Measurements from ENCODE around the gene AP2A2. TPM values are rescaled to one million over a fixed set of nuclear protein-coding genes. Genes with fewer than 3 reads are reported as not detected.
"Not testable (repeated sequence)": the region's sequence is repeated elsewhere in the genome, so short reads cannot be mapped to it uniquely, and the experiment has no call there.

Gene AP2A2
- total and polyA plus RNA-seq, 10 donors, result 32.7 to 321 (median 153) TPM

DNA sequence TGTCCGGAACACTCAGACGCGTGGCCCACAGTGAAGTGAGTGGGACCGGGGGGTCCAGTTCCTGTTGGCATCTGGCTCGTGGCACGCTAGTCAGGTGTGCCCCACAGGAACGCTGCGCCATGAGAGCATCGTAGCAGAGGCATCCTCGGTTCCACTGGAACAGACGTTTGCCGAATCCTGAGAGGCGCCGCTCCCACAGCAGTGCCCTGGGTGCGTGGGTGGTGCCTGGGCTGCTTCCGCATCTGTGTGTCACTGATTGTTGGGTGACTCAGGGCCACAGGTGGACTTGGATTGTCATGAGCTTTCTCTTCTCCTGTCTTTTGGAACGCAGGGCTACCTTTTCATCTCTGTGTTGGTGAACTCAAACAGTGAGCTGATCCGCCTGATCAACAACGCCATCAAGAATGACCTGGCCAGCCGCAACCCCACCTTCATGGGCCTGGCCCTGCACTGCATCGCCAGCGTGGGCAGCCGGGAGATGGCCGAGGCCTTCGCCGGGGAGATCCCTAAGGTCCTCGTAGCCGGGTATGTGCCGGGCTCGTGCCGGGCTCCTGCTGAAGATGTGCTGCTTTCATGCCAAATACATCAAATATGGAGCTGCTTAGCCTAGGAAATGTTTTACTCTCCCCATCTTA lies 46.2 kb downstream of the AP2A2 start:
- no peak for DNase-seq
- 85 to 97% (median 95%) methylated on average over 24 to 31 of the region's 31 CpGs for WGBS, 5 donors

DNA sequence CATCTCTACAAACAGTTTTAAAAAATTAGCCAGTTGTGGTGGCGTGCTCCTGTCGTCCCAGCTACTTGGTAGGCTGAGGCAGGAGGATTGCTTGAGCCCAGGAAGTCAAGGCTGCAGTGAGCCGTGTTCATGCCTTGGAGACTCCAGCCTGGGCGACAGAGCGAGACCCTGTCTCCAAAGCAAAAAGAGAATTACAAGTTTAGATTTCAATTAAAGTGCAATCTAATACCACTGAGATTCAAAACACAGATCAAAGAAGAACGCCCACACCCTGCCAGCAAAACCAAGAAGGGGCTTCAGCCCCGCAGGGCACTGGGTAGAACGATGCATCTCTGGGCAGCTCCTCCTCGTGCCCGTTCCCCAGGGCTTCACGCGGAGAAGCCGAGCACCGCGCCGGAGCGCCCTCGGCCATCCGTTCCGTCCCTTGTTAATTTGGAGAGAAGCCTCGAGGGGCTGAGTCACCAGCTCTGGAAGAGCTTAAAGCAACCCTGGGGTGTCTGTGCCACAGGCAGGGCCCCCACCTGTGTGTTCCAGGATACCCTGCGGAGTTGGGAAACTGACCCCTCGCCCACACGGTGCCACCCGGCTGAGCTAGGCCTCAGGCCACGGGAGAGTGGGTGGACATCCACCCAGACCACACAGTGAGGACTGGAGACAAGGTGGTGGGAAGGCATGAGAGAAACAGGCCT lies 47.0 kb downstream of the AP2A2 start:
- intact Hi-C loops (cut with DNase I; ENCODE audit: low total_unique reads), result no loop called here
- Histone ChIP-seq H3K4me3 (no peak overlapping the region), H3K27ac (peak overlapping the region in 3 of 8 donors; percentile 3 to 27 (median 7)), H3K9me3 (no peaks in the 10 kb centered on the region), H3K27me3 (replicated peaks in 1 of 7) (no peaks in the 10 kb centered on the region), H3K4me1 (peaks cover 7 to 72% (median 53%) of the 10 kb centered on the region in 6 donors), H3K36me3 (peaks cover 7 to 100% (median 51%) of the 10 kb centered on the region in 6 donors)
- no peak for DNase-seq
- no peak for TF ChIP-seq POLR2A (IDR thresholded peaks at IDR 0.05)
- TF ChIP-seq POLR2AphosphoS5 (IDR thresholded peaks at IDR 0.05), result peak in 1 of 3 donors; percentile 55
- 92 to 97% (median 95%) methylated on average over 24 to 26 of the region's 26 CpGs for WGBS, 5 donors

More for the DNA sequence above, 46.2 kb downstream of the AP2A2 start:
- peak overlapping the region in 1 of 8 donors; percentile 50 for H3K27ac ChIP-seq
- H3K4me3 ChIP-seq, result no peak overlapping the region
- no peaks in the 10 kb centered on the region for H3K9me3 ChIP-seq
- peaks cover 7 to 72% (median 52%) of the 10 kb centered on the region in 6 donors for H3K4me1 ChIP-seq
- peaks cover 7 to 100% (median 42%) of the 10 kb centered on the region in 6 donors for H3K36me3 ChIP-seq
- intact Hi-C loops (cut with DNase I; ENCODE audit: low total_unique reads), result no loop called here
- TF ChIP-seq POLR2A (IDR thresholded peaks at IDR 0.05) (no peak), POLR2AphosphoS5 (IDR thresholded peaks at IDR 0.05) (peak in 1 of 3 donors; percentile 38)
- no peaks in the 10 kb centered on the region for H3K27me3 ChIP-seq (replicated peaks in 1 of 7)

DNA sequence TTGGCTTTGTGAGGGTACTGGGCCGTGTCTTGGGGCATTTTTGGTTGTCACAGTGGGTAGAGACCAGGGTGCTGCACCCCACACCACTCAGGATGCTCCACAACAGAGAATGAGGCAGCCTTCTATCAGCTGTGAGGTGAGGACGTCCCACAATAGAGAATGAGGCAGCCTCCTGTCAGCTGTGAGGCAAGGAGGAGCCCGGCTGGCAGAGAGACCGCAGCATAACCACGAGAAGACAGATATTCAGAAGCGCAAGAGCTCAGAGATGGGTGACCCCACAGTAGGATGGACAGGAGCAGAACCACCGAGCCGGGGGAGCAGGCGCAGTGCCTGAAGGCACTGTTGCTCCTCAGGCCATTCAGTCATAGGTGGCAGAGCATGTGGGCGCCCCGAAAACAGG lies 47.6 kb downstream of the AP2A2 start:
- intact Hi-C loops (cut with DNase I; ENCODE audit: low total_unique reads), result no loop called here
- peak overlapping the region in 4 of 8 donors; percentile 3 to 27 (median 8) for H3K27ac ChIP-seq
- no peak overlapping the region for H3K4me3 ChIP-seq
- TF ChIP-seq, protein P1, sequence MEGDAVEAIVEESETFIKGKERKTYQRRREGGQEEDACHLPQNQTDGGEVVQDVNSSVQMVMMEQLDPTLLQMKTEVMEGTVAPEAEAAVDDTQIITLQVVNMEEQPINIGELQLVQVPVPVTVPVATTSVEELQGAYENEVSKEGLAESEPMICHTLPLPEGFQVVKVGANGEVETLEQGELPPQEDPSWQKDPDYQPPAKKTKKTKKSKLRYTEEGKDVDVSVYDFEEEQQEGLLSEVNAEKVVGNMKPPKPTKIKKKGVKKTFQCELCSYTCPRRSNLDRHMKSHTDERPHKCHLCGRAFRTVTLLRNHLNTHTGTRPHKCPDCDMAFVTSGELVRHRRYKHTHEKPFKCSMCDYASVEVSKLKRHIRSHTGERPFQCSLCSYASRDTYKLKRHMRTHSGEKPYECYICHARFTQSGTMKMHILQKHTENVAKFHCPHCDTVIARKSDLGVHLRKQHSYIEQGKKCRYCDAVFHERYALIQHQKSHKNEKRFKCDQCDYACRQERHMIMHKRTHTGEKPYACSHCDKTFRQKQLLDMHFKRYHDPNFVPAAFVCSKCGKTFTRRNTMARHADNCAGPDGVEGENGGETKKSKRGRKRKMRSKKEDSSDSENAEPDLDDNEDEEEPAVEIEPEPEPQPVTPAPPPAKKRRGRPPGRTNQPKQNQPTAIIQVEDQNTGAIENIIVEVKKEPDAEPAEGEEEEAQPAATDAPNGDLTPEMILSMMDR (IDR thresholded peaks at IDR 0.05 in 8 of 11, conservative IDR thresholded peaks at IDR 0.05 in 3 of 11), result no peak
- TF ChIP-seq POLR2AphosphoS5 (IDR thresholded peaks at IDR 0.05) (no peak), POLR2A (IDR thresholded peaks at IDR 0.05) (no peak)
- no peaks in the 10 kb centered on the region for H3K27me3 ChIP-seq (replicated peaks in 1 of 7)
- peaks cover 7 to 100% (median 56%) of the 10 kb centered on the region in 6 donors for H3K36me3 ChIP-seq
- WGBS, 5 donors, result 84 to 93% (median 91%) methylated on average over 11 of the region's 11 CpGs
- H3K9me3 ChIP-seq, result no peaks in the 10 kb centered on the region
- H3K4me1 ChIP-seq, result peaks cover 7 to 72% (median 54%) of the 10 kb centered on the region in 6 donors
- DNase-seq, result no peak

DNA sequence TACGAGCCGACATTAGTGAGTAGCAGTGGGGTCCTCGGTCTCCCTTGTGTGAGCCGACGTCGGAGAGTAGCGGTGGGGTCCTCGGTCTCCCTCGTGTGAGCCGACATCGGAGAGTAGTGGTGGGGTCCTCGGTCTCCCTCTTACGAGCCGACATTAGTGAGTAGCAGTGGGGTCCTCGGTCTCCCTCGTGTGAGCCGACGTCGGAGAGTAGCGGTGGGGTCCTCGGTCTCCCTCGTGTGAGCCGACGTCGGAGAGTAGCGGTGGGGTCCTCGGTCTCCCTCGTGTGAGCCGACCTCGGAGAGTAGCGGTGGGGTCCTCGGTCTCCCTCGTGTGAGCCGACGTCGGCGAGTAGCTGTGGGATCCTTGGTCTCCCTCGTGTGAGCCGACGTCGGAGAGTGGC lies 49.7 kb downstream of the AP2A2 start:
- H3K9me3 ChIP-seq; DNase-seq; H3K27me3 ChIP-seq (replicated peaks in 1 of 7); H3K4me3 ChIP-seq; intact Hi-C loops (cut with DNase I; ENCODE audit: low total_unique reads): not testable (repeated sequence)
- peaks cover 7 to 96% (median 68%) of the 10 kb centered on the region in 6 donors for H3K36me3 ChIP-seq
- H3K4me1 ChIP-seq, result peaks cover 6 to 67% (median 46%) of the 10 kb centered on the region in 6 donors
- peak overlapping the region in 5 of 8 donors; percentile 1 to 79 (median 66) for H3K27ac ChIP-seq
- 86 to 94% (median 90%) methylated on average over 41 of the region's 41 CpGs for WGBS, 5 donors

DNA sequence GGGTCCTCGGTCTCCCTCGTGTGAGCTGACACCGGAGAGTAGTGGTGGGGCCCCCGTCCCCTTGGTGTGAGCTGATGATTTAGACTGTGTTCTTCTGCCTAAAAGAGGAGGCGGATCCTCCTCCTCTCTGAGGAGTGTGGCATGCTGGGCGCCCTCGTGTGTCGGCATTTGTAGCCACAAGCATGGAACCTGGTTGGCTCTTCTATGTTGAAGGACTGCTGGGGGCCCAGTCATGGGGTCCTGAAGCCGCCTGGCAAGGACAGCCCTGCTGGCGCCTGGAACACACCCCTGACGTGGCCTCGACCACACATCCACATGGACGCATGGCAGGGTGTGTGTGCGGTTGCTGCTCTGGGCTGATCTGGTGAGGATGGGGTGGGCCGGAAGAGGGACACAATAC lies 50.2 kb downstream of the AP2A2 start:
- peak; percentile 85 for DNase-seq

More for the DNA sequence above, 50.2 kb downstream of the AP2A2 start:
- intact Hi-C loops (cut with DNase I; ENCODE audit: low total_unique reads), result no loop called here
- H3K4me1 ChIP-seq, result peaks cover 4 to 66% (median 44%) of the 10 kb centered on the region in 6 donors
- no peak overlapping the region for H3K4me3 ChIP-seq
- H3K36me3 ChIP-seq, result peaks cover 7 to 96% (median 68%) of the 10 kb centered on the region in 6 donors
- 67 to 74% (median 70%) methylated on average over 14 to 15 of the region's 15 CpGs for WGBS, 5 donors
- no peaks in the 10 kb centered on the region for H3K9me3 ChIP-seq
- H3K27ac ChIP-seq, result peak overlapping the region in 5 of 8 donors; percentile 53 to 79 (median 67)
- H3K27me3 ChIP-seq (replicated peaks in 1 of 7), result no peaks in the 10 kb centered on the region
- TF ChIP-seq POLR2AphosphoS5 (IDR thresholded peaks at IDR 0.05) (peak; percentile 58 to 80 (median 74)), POLR2A (IDR thresholded peaks at IDR 0.05) (no peak)
